Dermis microvascular lymphatic vessel endothelial cell (primary cell): ENCODE results near the gene GATAD1. TPM values are rescaled to one million over a fixed set of nuclear protein-coding genes. Genes with fewer than 3 reads are reported as not detected.
A peak's percentile ranks its signal among the peaks of the same experiment; 100 is the strongest.
"Not testable (repeated sequence)": the region's sequence is repeated elsewhere in the genome, so short reads cannot be mapped to it uniquely, and the experiment has no call there.

Experiments
- DNase-seq, 2 donors: peaks; one replicate each; pipeline versions ENCODE4 v3.0.0 to v3.0.0-alpha.2; 2010; ENCODE audit warnings: low read depth in 2 of 2
- total RNA-seq: library from RNA; depleted of rRNA; stranded (reverse); fragments of >200 nt; gene quantifications from 2 replicates; pipeline ENCODE4 v1.2.1, GENCODE V29; 2014

The GATAD1 gene
- 10.4 and 15.0 TPM in 2 replicates for total RNA-seq

GRCh38 chr7:92447345-92448204, at the start of gene GATAD1:
TSS of gene GATAD1 (plus strand) at chr7:92447482. CDS start at chr7:92447730, 248 bp downstream.
- peak; percentile 86 to 93 for DNase-seq

GRCh38 chr7:92397542-92397941, 49.7 kb upstream of the GATAD1 start:
- no peak for DNase-seq

- no peak for DNase-seq
Observed at GRCh38 chr7:92400013-92400412, 47.3 kb upstream of the GATAD1 start.

- no peak for DNase-seq
Observed at GRCh38 chr7:92402920-92403759, 44.1 kb upstream of the GATAD1 start.

GRCh38 chr7:92403760-92404074, 43.6 kb upstream of the GATAD1 start:
- no peak for DNase-seq

GRCh38 chr7:92404170-92404614, 43.1 kb upstream of the GATAD1 start:
- DNase-seq = no peak

- no peak for DNase-seq
Observed at GRCh38 chr7:92409357-92409756, 37.9 kb upstream of the GATAD1 start.

- not testable (repeated sequence) for DNase-seq
Observed at GRCh38 chr7:92410162-92410561, 37.1 kb upstream of the GATAD1 start.

- DNase-seq = no peak
Observed at GRCh38 chr7:92412745-92413144, 34.5 kb upstream of the GATAD1 start.

- no peak for DNase-seq
Observed at GRCh38 chr7:92413550-92413949, 33.7 kb upstream of the GATAD1 start.

GRCh38 chr7:92415225-92415624, 32.1 kb upstream of the GATAD1 start:
- DNase-seq = no peak

GRCh38 chr7:92417913-92418312, 29.4 kb upstream of the GATAD1 start:
- DNase-seq = no peak

- peak in 1 of 2 donors; percentile 4 for DNase-seq
Observed at GRCh38 chr7:92421676-92422435, 25.4 kb upstream of the GATAD1 start.

- DNase-seq = no peak
Observed at GRCh38 chr7:92422926-92423325, 24.4 kb upstream of the GATAD1 start.

- DNase-seq = no peak
Observed at GRCh38 chr7:92423710-92424131, 23.6 kb upstream of the GATAD1 start.

- no peak for DNase-seq
Observed at GRCh38 chr7:92425311-92425947, 21.9 kb upstream of the GATAD1 start.

- no peak for DNase-seq
Observed at GRCh38 chr7:92427193-92427592, 20.1 kb upstream of the GATAD1 start.

GRCh38 chr7:92432299-92432946, 14.9 kb upstream of the GATAD1 start:
- no peak for DNase-seq

- no peak for DNase-seq
Observed at GRCh38 chr7:92433019-92433418, 14.3 kb upstream of the GATAD1 start.

GRCh38 chr7:92435542-92435941, 11.7 kb upstream of the GATAD1 start:
- DNase-seq = no peak
